Esophagus muscularis mucosa (tissue), 4 donors: ENCODE data around the gene FAM53C. TPM values are rescaled to one million over a fixed set of nuclear protein-coding genes. Genes with fewer than 3 reads are reported as not detected.

Source experiments
- DNase-seq: peaks from one replicate; pipeline ENCODE4 v3.0.0-alpha.2; 2017; ENCODE audit errors: extremely low spot score
- H3K27ac ChIP-seq, 4 donors: fragments of 200-600 bp; sonication (generic); replicated peaks in 1 of 4; 1 replicate in 3 of 4; 2 replicates in 1 of 4; pipeline ENCODE4 v1.5.1; 2016 to 2019; ENCODE audit warnings: mild to moderate bottlenecking in 1 of 4
- H3K27me3 ChIP-seq, 4 donors: fragments of 200-600 bp; sonication (generic); one replicate each; pipeline versions ENCODE4 v1.5.1 to v1.6.0; 2016 to 2019
- H3K36me3 ChIP-seq, 4 donors: fragments of 200-600 bp; sonication (generic); one replicate each; pipeline ENCODE4 v1.5.1; 2016 to 2019
- H3K4me1 ChIP-seq, 4 donors: fragments of 200-600 bp; sonication (generic); one replicate each; pipeline ENCODE4 v1.5.1; 2016 to 2019
- H3K4me3 ChIP-seq, 4 donors: fragments of 200-600 bp; sonication (generic); 1 replicate in 2 of 4; 2 replicates in 2 of 4; pipeline ENCODE4 v1.5.1; 2016 to 2019; ENCODE audit warnings: mild to moderate bottlenecking in 4 of 4, moderate library complexity in 1 of 4
- H3K9me3 ChIP-seq, 4 donors: fragments of 200-600 bp; sonication (generic); 1 replicate in 3 of 4; 2 replicates in 1 of 4; pipeline ENCODE4 v1.5.1; 2016 to 2019
- EP300 ChIP-seq: sonication (generic); formaldehyde crosslinking; IDR thresholded peaks from one replicate; pipeline ENCODE4 v1.6.1; 2017; ENCODE audit warnings: antibody characterized with exemption
- POLR2A ChIP-seq: fragments of 450-650 bp; IDR thresholded peaks from one replicate; pipeline ENCODE4 v1.6.1; 2017; ENCODE audit warnings: antibody characterized with exemption, moderate library complexity, mild to moderate bottlenecking, low read depth
- POLR2AphosphoS5 ChIP-seq, 2 donors: sonication (generic); formaldehyde crosslinking; IDR thresholded peaks; one replicate each; pipeline ENCODE4 v1.6.1; 2017; ENCODE audit warnings: antibody characterized with exemption in 2 of 2
- whole genome bisulfite sequencing: methylation state at CpG from one replicate; pipeline ENCODE4 v1.1.5; 2018; 5-methylcytosine and 5-hydroxymethylcytosine counted together
- intact Hi-C: fragments of 100-400 bp; cut with DNase I; formaldehyde crosslinking; loops from one replicate; pipeline ENCODE4 v1.15.1; 2023
- total RNA-seq, 4 donors: library from RNA; depleted of rRNA; stranded (reverse); fragments of >200 nt; gene quantifications; one replicate each; pipeline versions ENCODE4 v1.1.0 to v1.2.1, GENCODE V29; 2016
- TF ChIP-seq, protein P1 (sequence below), 3 experiments: fragments of 200-600 bp in 2 of 3; fragments of 450-650 bp in 1 of 3; sonication (generic) in 2 of 3; IDR thresholded peaks; one replicate each; pipeline ENCODE4 v1.5.1; 2017 to 2019; ENCODE audit warnings: antibody characterized with exemption in 3 of 3, mild to moderate bottlenecking in 2 of 3, moderate library complexity in 1 of 3

FAM53C gene
- total RNA-seq, 4 donors from 2014 or later, result 22.4 to 40.0 (median 29.6) TPM

DNA sequence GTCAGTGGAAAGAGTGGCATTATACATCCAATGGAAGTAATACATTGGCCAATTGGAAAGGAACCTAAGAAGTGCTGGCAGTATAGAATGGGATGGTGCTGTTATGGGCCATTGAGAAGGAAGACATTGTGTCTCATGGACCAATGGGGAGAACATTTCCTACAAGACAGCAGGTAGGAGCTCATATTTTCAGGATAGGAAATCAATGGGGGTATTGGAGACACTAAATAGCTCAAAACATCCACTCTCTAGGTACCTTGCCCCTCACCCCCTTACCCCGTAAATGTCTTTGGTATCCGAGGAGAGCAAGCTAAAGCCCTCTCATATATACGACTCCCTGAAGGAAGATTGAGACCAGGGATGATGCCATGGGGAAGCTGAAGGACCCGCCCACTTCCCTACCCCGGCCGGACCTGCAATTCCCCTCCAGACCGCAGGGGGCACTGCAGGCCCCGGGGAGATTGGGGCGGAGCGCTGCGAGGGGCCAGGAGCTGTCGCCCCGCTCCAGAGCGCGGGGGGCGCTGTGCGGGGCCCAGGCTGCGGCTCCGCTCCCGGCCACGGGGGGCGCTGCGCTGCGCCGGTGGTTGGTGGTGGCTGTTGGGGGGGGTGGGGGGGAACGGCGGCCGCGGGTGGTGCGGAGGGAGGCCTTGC lies 14.1 kb downstream of the FAM53C start, which contains the start of gene KDM3B:
Gene KDM3B (plus strand): TSS at position 615 of the 651 bp plus-strand sequence. CDS start 111 bp downstream, outside the sequence.
- peaks cover 4 to 28% (median 19%) of the 10 kb centered on the region in 4 donors for H3K36me3 ChIP-seq
- 52% methylated on average over 3 of the region's 30 CpGs for WGBS
- H3K27me3 ChIP-seq, result no peaks in the 10 kb centered on the region
- no peak for DNase-seq
- no peak for TF ChIP-seq POLR2A
- TF ChIP-seq, protein P1, sequence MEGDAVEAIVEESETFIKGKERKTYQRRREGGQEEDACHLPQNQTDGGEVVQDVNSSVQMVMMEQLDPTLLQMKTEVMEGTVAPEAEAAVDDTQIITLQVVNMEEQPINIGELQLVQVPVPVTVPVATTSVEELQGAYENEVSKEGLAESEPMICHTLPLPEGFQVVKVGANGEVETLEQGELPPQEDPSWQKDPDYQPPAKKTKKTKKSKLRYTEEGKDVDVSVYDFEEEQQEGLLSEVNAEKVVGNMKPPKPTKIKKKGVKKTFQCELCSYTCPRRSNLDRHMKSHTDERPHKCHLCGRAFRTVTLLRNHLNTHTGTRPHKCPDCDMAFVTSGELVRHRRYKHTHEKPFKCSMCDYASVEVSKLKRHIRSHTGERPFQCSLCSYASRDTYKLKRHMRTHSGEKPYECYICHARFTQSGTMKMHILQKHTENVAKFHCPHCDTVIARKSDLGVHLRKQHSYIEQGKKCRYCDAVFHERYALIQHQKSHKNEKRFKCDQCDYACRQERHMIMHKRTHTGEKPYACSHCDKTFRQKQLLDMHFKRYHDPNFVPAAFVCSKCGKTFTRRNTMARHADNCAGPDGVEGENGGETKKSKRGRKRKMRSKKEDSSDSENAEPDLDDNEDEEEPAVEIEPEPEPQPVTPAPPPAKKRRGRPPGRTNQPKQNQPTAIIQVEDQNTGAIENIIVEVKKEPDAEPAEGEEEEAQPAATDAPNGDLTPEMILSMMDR (IDR thresholded peaks at IDR 0.05), result peak; percentile 95 to 99 (median 96)
- peak; percentile 33 to 67 for TF ChIP-seq POLR2AphosphoS5 (IDR thresholded peaks at IDR 0.05)
- peak within 1 kb of the TSS; percentile 88 to 97 (median 93) for H3K4me3 ChIP-seq
- peaks cover 0 to 7% (median 2%) of the 10 kb centered on the region in 4 donors for H3K9me3 ChIP-seq
- H3K4me1 ChIP-seq, result peaks cover 30 to 35% (median 34%) of the 10 kb centered on the region in 4 donors
- H3K27ac ChIP-seq, result peak within 1 kb of the TSS; percentile 96 to 98 (median 98)
- intact Hi-C loops, result loop anchor here (2.0 to 5.0 kb wide), 2 partner anchors 13 to 55 kb away; partner anchors contain the start of gene FAM53C

DNA sequence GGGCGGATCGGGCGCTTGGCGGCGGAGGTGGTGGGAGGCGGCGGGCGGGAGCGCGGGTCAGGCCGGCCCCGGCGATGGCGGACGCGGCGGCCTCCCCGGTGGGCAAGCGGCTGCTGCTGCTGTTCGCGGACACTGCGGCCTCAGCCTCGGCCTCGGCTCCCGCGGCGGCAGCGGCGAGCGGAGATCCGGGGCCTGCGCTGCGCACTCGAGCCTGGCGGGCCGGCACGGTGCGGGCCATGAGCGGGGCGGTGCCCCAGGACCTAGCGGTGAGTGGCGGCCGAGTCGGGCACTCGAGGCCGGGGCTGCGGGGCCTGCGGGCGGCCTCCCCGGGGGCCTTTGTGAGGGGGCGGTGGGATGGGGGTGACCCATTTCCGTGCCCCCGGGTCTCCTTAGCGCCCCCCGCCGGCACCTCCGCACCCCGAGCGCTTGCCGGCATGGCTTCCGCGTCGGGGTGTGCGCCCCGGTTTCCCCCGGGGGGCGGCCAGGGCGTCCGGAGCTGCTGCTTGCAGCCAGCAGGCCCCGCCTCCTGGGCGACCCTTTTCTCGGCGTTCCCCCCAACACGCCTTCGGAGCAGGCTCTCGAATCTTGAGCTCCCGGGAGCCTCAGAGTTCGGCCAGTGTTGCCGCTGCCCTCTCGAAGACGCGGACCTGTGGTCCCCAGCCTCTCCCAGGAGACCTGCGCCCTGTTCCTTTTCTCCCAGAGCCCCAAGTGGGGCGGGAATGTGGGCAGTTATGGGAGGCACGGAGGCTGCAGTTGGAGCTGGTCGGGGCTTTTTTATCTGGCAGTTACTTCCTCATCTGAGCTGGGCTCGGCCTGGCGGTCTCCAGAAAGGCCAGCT lies 14.9 kb downstream of the FAM53C start:
- H3K4me1 ChIP-seq, result peaks cover 30 to 42% (median 39%) of the 10 kb centered on the region in 4 donors
- intact Hi-C loops, result loop anchor here (2.0 to 5.0 kb wide), 2 partner anchors 14 to 54 kb away; partner anchors contain the start of gene FAM53C

DNA sequence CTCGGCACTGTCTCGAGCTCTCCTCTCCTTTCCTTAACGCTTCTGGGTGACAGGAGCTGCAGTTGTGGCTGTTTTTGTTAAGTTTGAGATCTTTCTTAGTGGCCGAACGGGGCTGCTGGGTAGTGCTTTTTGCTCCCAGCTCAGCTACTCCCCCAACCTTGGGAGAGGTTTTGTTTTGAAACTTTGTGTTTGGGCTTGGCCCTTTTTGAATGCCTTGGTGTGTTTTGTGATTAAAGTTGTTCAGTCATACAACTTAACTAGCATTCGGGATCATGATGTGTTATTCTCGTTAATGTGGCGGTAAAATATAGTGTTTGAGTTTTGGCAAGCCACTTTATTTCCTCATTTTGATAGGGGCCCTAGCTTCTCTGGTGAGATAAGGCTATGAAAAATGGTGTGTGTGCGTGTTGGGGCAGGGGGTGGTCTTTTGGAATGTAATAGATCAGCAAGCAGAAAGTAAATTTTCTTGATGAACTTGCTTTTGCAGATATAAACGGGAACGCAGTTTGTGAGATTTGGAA lies 15.6 kb downstream of the FAM53C start:
- 0% methylated on average over 11 of the region's 11 CpGs for WGBS
- H3K4me1 ChIP-seq, result peaks cover 30 to 42% (median 39%) of the 10 kb centered on the region in 4 donors
- no peak for DNase-seq
- intact Hi-C loops, result loop anchor here (2.0 to 5.0 kb wide), 2 partner anchors 15 to 54 kb away; partner anchors contain the start of gene FAM53C
- H3K27ac ChIP-seq, result peak overlapping the region; percentile 96 to 98 (median 98)
- H3K9me3 ChIP-seq, result peaks cover 0 to 7% (median 2%) of the 10 kb centered on the region in 4 donors
- no peaks in the 10 kb centered on the region for H3K27me3 ChIP-seq
- TF ChIP-seq POLR2AphosphoS5 (IDR thresholded peaks at IDR 0.05) (no peak), POLR2A (no peak), EP300 (no peak)
- TF ChIP-seq, protein P1 (IDR thresholded peaks at IDR 0.05), result no peak
- H3K4me3 ChIP-seq, result peak overlapping the region; percentile 88 to 97 (median 93)
- peaks cover 0 to 14% (median 5%) of the 10 kb centered on the region in 4 donors for H3K36me3 ChIP-seq

More for the DNA sequence above, 14.9 kb downstream of the FAM53C start:
- TF ChIP-seq POLR2AphosphoS5 (IDR thresholded peaks at IDR 0.05) (peak in 1 of 2 donors; percentile 58), EP300 (no peak)
- TF ChIP-seq, protein P1 (IDR thresholded peaks at IDR 0.05), result peak; percentile 18 to 39 (median 38)
- H3K27me3 ChIP-seq, result no peaks in the 10 kb centered on the region
- H3K9me3 ChIP-seq, result peaks cover 0 to 7% (median 2%) of the 10 kb centered on the region in 4 donors
- H3K36me3 ChIP-seq, result peaks cover 0 to 21% (median 12%) of the 10 kb centered on the region in 4 donors
- H3K4me3 ChIP-seq, result peak overlapping the region; percentile 88 to 97 (median 93)
- 0% methylated on average over 16 of the region's 88 CpGs for WGBS
- H3K27ac ChIP-seq, result peak overlapping the region; percentile 96 to 98 (median 98)
- DNase-seq, result no peak

DNA sequence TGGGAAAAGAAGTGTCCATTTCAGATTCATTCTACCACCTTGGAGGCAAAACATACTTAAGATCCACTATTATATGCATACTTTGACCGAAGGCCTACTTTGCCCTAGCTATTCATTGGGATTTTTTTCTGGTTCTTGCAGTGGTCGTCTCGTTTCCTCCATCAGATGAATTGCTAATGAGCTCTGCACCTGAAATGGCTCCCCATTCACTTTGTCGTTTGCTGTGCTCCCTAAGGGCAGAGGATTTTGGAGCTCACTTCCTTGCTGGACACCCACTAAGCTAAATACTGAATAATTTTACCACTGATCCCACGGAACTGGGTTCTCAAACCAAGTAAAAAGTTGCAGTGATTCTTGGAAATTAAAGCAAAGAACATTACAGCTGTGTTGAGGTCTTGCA lies 16.3 kb downstream of the FAM53C start:
- intact Hi-C loops, result loop anchor here (5.0 kb wide), 1 partner anchor 53 kb away; no protein-coding TSS in a partner anchor
- 13% methylated on average over 5 of the region's 5 CpGs for WGBS
- H3K9me3 ChIP-seq, result peaks cover 0 to 7% (median 2%) of the 10 kb centered on the region in 4 donors
- H3K27me3 ChIP-seq, result no peaks in the 10 kb centered on the region
- TF ChIP-seq, protein P1 (IDR thresholded peaks at IDR 0.05), result no peak
- no peak for TF ChIP-seq EP300
- TF ChIP-seq POLR2A, result no peak
- TF ChIP-seq POLR2AphosphoS5 (IDR thresholded peaks at IDR 0.05), result no peak
- H3K36me3 ChIP-seq, result peaks cover 0 to 6% (median under 1%) of the 10 kb centered on the region in 4 donors
- peaks cover 30 to 42% (median 39%) of the 10 kb centered on the region in 4 donors for H3K4me1 ChIP-seq
- peak overlapping the region; percentile 88 to 97 (median 93) for H3K4me3 ChIP-seq
- DNase-seq, result no peak
- H3K27ac ChIP-seq, result peak overlapping the region; percentile 96 to 98 (median 98)
